Right lobe of liver (tissue), 4 donors: ENCODE data around the gene LCMT2.

Experiments
- POLR2A ChIP-seq: fragments of 450-650 bp; IDR thresholded peaks from one replicate; pipeline ENCODE4 v1.6.1; 2017; ENCODE audit warnings: antibody characterized with exemption, mild to moderate bottlenecking
- TF ChIP-seq, protein P1 (sequence below), 4 donors: fragments of 200-600 bp in 3 of 4; fragments of 450-650 bp in 1 of 4; IDR thresholded peaks; one replicate each; pipeline versions ENCODE4 v1.5.1 to v1.8.0; 2016 to 2022; ENCODE audit warnings: antibody characterized with exemption in 4 of 4, mild to moderate bottlenecking in 2 of 4
- donor health status: DM: no; HTN: no; CAD: no.
- donor health status: DM: no; HTN: no; CAD: no.
- donor health status: DM: no; HTN: yes; CAD: no.

DNA sequence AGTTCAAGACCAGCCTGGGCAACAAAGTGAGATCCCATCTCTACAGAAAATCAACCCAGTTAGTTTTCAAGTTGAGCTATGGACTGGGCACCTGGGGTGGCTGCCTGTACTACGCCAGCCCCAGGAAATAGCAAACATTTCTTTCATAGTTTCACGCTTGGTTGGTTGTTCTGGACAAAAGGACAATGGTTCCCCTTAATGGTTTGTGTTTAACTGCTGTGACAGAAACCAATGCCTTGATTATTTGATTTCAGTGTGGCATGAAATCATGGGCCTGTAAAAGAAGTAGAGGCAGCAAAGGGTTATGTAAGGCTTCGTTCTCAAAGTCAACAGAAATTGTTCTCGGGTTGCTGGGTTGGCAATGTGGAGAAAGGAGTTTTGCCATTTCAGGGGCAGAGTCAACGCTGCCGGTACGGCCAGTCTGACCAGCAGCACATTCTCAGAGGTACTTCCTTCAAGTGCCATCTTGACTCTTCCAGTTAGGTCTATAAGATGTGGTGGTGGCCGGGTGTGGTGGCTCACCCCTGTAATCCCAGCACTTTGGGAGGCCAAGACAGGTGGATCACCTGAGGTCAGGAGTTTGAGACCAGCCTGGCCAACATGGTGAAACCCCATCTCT, 12.7 kb downstream of the LCMT2 start:
- TF ChIP-seq, protein P1, sequence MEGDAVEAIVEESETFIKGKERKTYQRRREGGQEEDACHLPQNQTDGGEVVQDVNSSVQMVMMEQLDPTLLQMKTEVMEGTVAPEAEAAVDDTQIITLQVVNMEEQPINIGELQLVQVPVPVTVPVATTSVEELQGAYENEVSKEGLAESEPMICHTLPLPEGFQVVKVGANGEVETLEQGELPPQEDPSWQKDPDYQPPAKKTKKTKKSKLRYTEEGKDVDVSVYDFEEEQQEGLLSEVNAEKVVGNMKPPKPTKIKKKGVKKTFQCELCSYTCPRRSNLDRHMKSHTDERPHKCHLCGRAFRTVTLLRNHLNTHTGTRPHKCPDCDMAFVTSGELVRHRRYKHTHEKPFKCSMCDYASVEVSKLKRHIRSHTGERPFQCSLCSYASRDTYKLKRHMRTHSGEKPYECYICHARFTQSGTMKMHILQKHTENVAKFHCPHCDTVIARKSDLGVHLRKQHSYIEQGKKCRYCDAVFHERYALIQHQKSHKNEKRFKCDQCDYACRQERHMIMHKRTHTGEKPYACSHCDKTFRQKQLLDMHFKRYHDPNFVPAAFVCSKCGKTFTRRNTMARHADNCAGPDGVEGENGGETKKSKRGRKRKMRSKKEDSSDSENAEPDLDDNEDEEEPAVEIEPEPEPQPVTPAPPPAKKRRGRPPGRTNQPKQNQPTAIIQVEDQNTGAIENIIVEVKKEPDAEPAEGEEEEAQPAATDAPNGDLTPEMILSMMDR (IDR thresholded peaks at IDR 0.05): no peak
- no peak for TF ChIP-seq POLR2A
